K562 (cell line): ENCODE data around the gene AP2S1. TPM values are rescaled to one million over a fixed set of nuclear protein-coding genes. Genes with fewer than 3 reads are reported as not detected.

Experiments
- ARHGAP35 ChIP-seq: fragments of 450-650 bp; IDR thresholded peaks from 2 replicates; pipeline ENCODE4 v1.6.1; 2018; ENCODE audit not compliant: partially characterized antibody
- ETS2 ChIP-seq: IDR thresholded peaks from 2 replicates; pipeline ENCODE4 v1.6.1; 2016; ENCODE audit warnings: borderline replicate concordance, missing genetic modification characterization, mild to moderate bottlenecking, moderate library complexity, missing compliant biosample characterization; ENCODE audit not compliant: poor library complexity, severe bottlenecking
- KDM1A ChIP-seq, 2 experiments: fragments of 450-650 bp; IDR thresholded peaks; 2 replicates each; pipeline ENCODE4 v1.6.1; 2016; ENCODE audit warnings: mild to moderate bottlenecking in 2 of 2
- L3MBTL2 ChIP-seq: fragments of 450-650 bp; IDR thresholded peaks from 2 replicates; pipeline ENCODE4 v1.6.1; 2016; ENCODE audit warnings: mild to moderate bottlenecking, moderate library complexity
- NFIC ChIP-seq: fragments of 450-650 bp; IDR thresholded peaks from 2 replicates; pipeline ENCODE4 v1.6.1; 2017; ENCODE audit warnings: mild to moderate bottlenecking, inconsistent platforms
- NFRKB ChIP-seq: fragments of 450-650 bp; IDR thresholded peaks from 2 replicates; pipeline ENCODE4 v1.6.1; 2016; ENCODE audit warnings: low read depth
- POLR3G ChIP-seq: IDR thresholded peaks from 2 replicates; pipeline ENCODE4 v1.6.1; 2011; ENCODE audit not compliant: insufficient read length, insufficient replicate concordance; ENCODE audit errors: extremely low read depth
- SAFB2 ChIP-seq: fragments of 200-400 bp; formaldehyde crosslinking; IDR thresholded peaks from 2 replicates; pipeline ENCODE4 v1.6.1; 2018; ENCODE audit warnings: borderline replicate concordance, low read length, low read depth, moderate library complexity; ENCODE audit not compliant: severe bottlenecking
- SRSF7 ChIP-seq: fragments of 200-400 bp; formaldehyde crosslinking; optimal IDR thresholded peaks from 2 replicates; pipeline ENCODE3; 2017; ENCODE audit warnings: mild to moderate bottlenecking, low read depth, low read length
- TARDBP ChIP-seq: fragments of 450-650 bp; IDR thresholded peaks from 2 replicates; pipeline ENCODE4 v1.6.1; 2016
- ZBED1 ChIP-seq: IDR thresholded peaks from 2 replicates; pipeline ENCODE4 v1.6.1; 2014
- ZKSCAN1 ChIP-seq: fragments of 150-350 bp; IDR thresholded peaks from 2 replicates; pipeline ENCODE4 v1.6.1; 2016; ENCODE audit warnings: low read depth, low read length
- ZNF175 ChIP-seq: fragments of 200-800 bp; sonication (Bioruptor generic); IDR thresholded peaks from 2 replicates; pipeline ENCODE4 v1.6.1; 2016; ENCODE audit warnings: low read depth, mild to moderate bottlenecking, missing genetic modification characterization, missing compliant biosample characterization
- ZNF253 ChIP-seq: fragments of 250-450 bp; sonication (Bioruptor Pico); conservative IDR thresholded peaks from 2 replicates; pipeline ENCODE4 v1.6.1; 2021; ENCODE audit warnings: mild to moderate bottlenecking
- ZNF41 ChIP-seq: fragments of 250-450 bp; sonication (Bioruptor Pico); conservative IDR thresholded peaks from 2 replicates; pipeline ENCODE4 v1.4.0; 2020; ENCODE audit warnings: mild to moderate bottlenecking
- ZNF589 ChIP-seq: fragments of 200-800 bp; sonication (Bioruptor generic); IDR thresholded peaks from 2 replicates; pipeline ENCODE4 v1.6.1; 2016; ENCODE audit warnings: low read depth, missing genetic modification characterization, missing compliant biosample characterization
- polyA plus RNA-seq, 8 experiments: library from polyadenylated mRNA; depleted of rRNA in 4 of 8; stranded (reverse) in 5 of 8; unstranded in 3 of 8; fragments of >200 nt; fragmentation: Nextera tagmentation in 2 of 8; fragmentation: Illumina TruSeq in 1 of 8; extraction: Ambion mirVana in 2 of 8; extraction: Trizol in 1 of 8; gene quantifications; 2 replicates each; pipeline versions ENCODE4 v1.2.1 to v1.2.3, GENCODE V29; 2011 to 2014; ENCODE audit warnings: inconsistent platforms in 1 of 8, missing spikeins in 1 of 8
- total RNA-seq, 7 experiments: library from RNA; depleted of rRNA in 6 of 7; stranded (reverse); fragments of >200 nt in 6 of 7; fragmentation: Illumina TruSeq in 2 of 7; extraction: Trizol in 2 of 7; gene quantifications; 2 replicates each; pipeline versions ENCODE4 v1.2.1 to v1.2.3, GENCODE V29; 2011 to 2021; ENCODE audit warnings: low replicate concordance in 1 of 7
- TF ChIP-seq, protein P1 (sequence below): fragments of 250-450 bp; sonication (Bioruptor Pico); IDR thresholded peaks from 2 replicates; pipeline ENCODE4 v1.8.0; 2021; ENCODE audit warnings: moderate library complexity, mild to moderate bottlenecking, inconsistent platforms
- TF ChIP-seq, protein P2 (sequence below): fragments of 450-650 bp; IDR thresholded peaks from 2 replicates; pipeline ENCODE4 v1.6.1; 2016
- TF ChIP-seq, protein P3 (sequence below): IDR thresholded peaks from 2 replicates; pipeline ENCODE4 v1.6.1; 2012; ENCODE audit warnings: low read depth, low read length, improper control_type of control experiment, borderline replicate concordance
- TF ChIP-seq, protein P4 (sequence below): fragments of 250-450 bp; sonication (Bioruptor Pico); IDR thresholded peaks from 2 replicates; pipeline ENCODE4 v1.4.0; 2020

Gene AP2S1
- total and polyA plus RNA-seq, 9 of the 15 experiments (the other 6 are each of a cell fraction or from before 2014, with no cell fraction given), result 32.4 to 294 (median 136) TPM

DNA sequence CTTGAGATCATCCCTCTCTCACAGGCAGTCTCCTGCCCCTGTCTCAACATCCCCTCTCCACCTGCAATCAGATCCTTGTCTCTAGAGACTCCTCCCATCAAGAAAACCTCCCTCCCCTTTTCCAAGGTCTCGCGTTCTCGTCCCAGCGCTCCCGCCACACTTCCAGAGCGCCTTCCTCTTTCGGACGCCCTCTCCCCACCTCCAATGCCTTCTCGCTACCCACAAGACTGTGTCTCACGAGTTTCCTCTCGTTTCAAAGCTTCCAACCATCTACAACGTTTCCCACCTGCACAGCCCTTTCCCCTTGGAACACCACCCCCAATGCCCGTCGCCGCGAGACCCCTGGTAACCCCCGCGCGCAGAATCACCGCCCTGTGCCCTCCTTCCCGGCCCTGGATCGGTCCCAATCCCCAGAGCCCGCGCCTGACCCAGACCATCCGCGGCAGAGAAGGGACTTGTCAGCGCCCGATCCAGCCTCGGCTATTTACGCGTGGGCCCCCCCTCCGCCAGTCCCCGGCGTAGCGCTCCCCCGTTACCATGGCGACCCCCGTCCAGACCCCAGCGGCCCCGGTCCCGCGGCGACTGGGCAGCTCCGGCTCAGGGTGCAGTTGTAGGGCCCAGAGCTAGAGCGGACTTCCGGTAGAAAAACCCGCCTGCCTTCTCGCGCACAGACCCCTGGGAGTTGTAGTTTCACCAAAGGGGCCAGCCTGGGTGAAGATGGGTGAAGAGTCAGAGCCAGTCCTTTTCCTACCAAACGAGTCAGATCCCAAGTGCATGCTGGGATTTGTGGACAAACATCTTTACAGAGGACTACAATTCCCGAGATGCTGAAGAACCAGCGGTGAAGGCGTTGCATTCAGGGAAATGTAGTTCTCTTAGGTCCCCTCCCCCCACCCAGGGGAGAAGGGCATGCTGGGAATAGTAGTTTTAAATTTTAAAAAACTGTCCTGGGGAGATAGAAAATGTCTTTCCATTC, at the start of gene AP2S1 (continued):
- peak; percentile 78 for TF ChIP-seq L3MBTL2
- no peak for TF ChIP-seq ARHGAP35
- TF ChIP-seq POLR3G, result no peak
- no peak for TF ChIP-seq SAFB2
- TF ChIP-seq, protein P1, sequence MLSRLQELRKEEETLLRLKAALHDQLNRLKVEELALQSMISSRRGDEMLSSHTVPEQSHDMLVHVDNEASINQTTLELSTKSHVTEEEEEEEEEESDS (CRISPR knock-in tag), result no peak
- TF ChIP-seq, protein P2, sequence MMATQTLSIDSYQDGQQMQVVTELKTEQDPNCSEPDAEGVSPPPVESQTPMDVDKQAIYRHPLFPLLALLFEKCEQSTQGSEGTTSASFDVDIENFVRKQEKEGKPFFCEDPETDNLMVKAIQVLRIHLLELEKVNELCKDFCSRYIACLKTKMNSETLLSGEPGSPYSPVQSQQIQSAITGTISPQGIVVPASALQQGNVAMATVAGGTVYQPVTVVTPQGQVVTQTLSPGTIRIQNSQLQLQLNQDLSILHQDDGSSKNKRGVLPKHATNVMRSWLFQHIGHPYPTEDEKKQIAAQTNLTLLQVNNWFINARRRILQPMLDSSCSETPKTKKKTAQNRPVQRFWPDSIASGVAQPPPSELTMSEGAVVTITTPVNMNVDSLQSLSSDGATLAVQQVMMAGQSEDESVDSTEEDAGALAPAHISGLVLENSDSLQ, result 0 out of 2 replicates have a peak, but pooled peaks have one; percentile 3
- no peak for TF ChIP-seq SRSF7
- TF ChIP-seq ZNF41 (CRISPR knock-in tag), result no peak
- TF ChIP-seq NFRKB, result peak; percentile 51; the same call in 1 of the 2 replicates
- TF ChIP-seq, protein P3, sequence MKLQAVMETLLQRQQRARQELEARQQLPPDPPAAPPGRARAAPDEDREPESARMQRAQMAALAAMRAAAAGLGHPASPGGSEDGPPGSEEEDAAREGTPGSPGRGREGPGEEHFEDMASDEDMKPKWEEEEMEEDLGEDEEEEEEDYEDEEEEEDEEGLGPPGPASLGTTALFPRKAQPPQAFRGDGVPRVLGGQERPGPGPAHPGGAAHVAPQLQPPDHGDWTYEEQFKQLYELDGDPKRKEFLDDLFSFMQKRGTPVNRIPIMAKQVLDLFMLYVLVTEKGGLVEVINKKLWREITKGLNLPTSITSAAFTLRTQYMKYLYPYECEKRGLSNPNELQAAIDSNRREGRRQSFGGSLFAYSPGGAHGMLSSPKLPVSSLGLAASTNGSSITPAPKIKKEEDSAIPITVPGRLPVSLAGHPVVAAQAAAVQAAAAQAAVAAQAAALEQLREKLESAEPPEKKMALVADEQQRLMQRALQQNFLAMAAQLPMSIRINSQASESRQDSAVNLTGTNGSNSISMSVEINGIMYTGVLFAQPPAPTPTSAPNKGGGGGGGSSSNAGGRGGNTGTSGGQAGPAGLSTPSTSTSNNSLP, result no peak
- no peak for TF ChIP-seq ZKSCAN1
- TF ChIP-seq ZNF175, result peak; percentile 97
- TF ChIP-seq, protein P4, sequence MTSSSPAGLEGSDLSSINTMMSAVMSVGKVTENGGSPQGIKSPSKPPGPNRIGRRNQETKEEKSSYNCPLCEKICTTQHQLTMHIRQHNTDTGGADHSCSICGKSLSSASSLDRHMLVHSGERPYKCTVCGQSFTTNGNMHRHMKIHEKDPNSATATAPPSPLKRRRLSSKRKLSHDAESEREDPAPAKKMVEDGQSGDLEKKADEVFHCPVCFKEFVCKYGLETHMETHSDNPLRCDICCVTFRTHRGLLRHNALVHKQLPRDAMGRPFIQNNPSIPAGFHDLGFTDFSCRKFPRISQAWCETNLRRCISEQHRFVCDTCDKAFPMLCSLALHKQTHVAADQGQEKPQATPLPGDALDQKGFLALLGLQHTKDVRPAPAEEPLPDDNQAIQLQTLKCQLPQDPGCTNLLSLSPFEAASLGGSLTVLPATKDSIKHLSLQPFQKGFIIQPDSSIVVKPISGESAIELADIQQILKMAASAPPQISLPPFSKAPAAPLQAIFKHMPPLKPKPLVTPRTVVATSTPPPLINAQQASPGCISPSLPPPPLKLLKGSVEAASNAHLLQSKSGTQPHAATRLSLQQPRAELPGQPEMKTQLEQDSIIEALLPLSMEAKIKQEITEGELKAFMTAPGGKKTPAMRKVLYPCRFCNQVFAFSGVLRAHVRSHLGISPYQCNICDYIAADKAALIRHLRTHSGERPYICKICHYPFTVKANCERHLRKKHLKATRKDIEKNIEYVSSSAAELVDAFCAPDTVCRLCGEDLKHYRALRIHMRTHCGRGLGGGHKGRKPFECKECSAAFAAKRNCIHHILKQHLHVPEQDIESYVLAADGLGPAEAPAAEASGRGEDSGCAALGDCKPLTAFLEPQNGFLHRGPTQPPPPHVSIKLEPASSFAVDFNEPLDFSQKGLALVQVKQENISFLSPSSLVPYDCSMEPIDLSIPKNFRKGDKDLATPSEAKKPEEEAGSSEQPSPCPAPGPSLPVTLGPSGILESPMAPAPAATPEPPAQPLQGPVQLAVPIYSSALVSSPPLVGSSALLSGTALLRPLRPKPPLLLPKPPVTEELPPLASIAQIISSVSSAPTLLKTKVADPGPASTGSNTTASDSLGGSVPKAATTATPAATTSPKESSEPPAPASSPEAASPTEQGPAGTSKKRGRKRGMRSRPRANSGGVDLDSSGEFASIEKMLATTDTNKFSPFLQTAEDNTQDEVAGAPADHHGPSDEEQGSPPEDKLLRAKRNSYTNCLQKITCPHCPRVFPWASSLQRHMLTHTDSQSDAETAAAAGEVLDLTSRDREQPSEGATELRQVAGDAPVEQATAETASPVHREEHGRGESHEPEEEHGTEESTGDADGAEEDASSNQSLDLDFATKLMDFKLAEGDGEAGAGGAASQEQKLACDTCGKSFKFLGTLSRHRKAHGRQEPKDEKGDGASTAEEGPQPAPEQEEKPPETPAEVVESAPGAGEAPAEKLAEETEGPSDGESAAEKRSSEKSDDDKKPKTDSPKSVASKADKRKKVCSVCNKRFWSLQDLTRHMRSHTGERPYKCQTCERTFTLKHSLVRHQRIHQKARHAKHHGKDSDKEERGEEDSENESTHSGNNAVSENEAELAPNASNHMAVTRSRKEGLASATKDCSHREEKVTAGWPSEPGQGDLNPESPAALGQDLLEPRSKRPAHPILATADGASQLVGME (CRISPR knock-in tag), result no peak
- no peak for TF ChIP-seq ZNF253
- TF ChIP-seq ZNF589 (CRISPR knock-in tag), result peak; percentile 98
- peak; percentile 53 for TF ChIP-seq NFIC
- TF ChIP-seq ZBED1, result no peak
- TF ChIP-seq KDM1A (IDR thresholded peaks at IDR 0.05), result no peak
- TF ChIP-seq ETS2 (tag), result no peak
- TF ChIP-seq TARDBP, result no peak; the same call in 1 of the 2 replicates
